22Rv1 (cell line): ENCODE measurements around the gene WWOX.

Source experiments
- ZFX ChIP-seq: fragments of 450-650 bp; IDR thresholded peaks from 2 replicates; pipeline ENCODE4 v1.6.1; 2017; ENCODE audit warnings: antibody characterized with exemption, borderline replicate concordance
- TF ChIP-seq, protein P1 (sequence below): fragments of 450-650 bp; IDR thresholded peaks from 2 replicates; pipeline ENCODE4 v1.5.1; 2017; ENCODE audit warnings: mild to moderate bottlenecking

GRCh38 chr16:78122774-78123315 lies 23.4 kb downstream of the WWOX start:
- TF ChIP-seq, protein P1, sequence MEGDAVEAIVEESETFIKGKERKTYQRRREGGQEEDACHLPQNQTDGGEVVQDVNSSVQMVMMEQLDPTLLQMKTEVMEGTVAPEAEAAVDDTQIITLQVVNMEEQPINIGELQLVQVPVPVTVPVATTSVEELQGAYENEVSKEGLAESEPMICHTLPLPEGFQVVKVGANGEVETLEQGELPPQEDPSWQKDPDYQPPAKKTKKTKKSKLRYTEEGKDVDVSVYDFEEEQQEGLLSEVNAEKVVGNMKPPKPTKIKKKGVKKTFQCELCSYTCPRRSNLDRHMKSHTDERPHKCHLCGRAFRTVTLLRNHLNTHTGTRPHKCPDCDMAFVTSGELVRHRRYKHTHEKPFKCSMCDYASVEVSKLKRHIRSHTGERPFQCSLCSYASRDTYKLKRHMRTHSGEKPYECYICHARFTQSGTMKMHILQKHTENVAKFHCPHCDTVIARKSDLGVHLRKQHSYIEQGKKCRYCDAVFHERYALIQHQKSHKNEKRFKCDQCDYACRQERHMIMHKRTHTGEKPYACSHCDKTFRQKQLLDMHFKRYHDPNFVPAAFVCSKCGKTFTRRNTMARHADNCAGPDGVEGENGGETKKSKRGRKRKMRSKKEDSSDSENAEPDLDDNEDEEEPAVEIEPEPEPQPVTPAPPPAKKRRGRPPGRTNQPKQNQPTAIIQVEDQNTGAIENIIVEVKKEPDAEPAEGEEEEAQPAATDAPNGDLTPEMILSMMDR, result peak; percentile 82
- TF ChIP-seq ZFX, result no peak
